ENCODE results near the gene DPM2. TPM values are rescaled to one million over a fixed set of nuclear protein-coding genes. Genes with fewer than 3 reads are reported as not detected.

DPM2 gene
- polyA plus RNA-seq, 2 of the 4 experiments (the other 2 are of a cell fraction) = 41.9 to 45.9 TPM

GRCh38 chr9:127886401-127886972 lies 51.2 kb downstream of the DPM2 start:
- no peak for TF ChIP-seq HDAC2 (IDR thresholded peaks at IDR 0.05)
- TF ChIP-seq, protein P1, sequence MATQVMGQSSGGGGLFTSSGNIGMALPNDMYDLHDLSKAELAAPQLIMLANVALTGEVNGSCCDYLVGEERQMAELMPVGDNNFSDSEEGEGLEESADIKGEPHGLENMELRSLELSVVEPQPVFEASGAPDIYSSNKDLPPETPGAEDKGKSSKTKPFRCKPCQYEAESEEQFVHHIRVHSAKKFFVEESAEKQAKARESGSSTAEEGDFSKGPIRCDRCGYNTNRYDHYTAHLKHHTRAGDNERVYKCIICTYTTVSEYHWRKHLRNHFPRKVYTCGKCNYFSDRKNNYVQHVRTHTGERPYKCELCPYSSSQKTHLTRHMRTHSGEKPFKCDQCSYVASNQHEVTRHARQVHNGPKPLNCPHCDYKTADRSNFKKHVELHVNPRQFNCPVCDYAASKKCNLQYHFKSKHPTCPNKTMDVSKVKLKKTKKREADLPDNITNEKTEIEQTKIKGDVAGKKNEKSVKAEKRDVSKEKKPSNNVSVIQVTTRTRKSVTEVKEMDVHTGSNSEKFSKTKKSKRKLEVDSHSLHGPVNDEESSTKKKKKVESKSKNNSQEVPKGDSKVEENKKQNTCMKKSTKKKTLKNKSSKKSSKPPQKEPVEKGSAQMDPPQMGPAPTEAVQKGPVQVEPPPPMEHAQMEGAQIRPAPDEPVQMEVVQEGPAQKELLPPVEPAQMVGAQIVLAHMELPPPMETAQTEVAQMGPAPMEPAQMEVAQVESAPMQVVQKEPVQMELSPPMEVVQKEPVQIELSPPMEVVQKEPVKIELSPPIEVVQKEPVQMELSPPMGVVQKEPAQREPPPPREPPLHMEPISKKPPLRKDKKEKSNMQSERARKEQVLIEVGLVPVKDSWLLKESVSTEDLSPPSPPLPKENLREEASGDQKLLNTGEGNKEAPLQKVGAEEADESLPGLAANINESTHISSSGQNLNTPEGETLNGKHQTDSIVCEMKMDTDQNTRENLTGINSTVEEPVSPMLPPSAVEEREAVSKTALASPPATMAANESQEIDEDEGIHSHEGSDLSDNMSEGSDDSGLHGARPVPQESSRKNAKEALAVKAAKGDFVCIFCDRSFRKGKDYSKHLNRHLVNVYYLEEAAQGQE (IDR thresholded peaks at IDR 0.05) = peak; percentile 26; the same call in 1 of the 2 replicates
- H3K9me3 ChIP-seq = no peaks in the 10 kb centered on the region
- ChIA-PET CTCF (interaction anchor here (0.9 to 6.5 kb wide), 6 partner anchors 17 to 246 kb away, joined by 3 to 50 read pairs (median 3); partner anchors contain the start of gene TOR2A), POLR2A (no interaction called here)
- DNase-seq (ENCODE audit: low read depth in 1 of 2, low spot score in 1 of 2) (peak in 1 of 2 experiments; percentile 69), ATAC-seq (peak in 1 of 2 experiments; percentile 67; a peak in 3 of 6 replicates), FAIRE-seq (no peak)
- no peak overlapping the region for H3K27ac ChIP-seq
- H3K4me1 ChIP-seq = peaks cover 5% of the 10 kb centered on the region; the same call in 1 of the 3 replicates
- no peak overlapping the region for H3K4me3 ChIP-seq
- H3K4me2 ChIP-seq = no peak overlapping the region
- 94% methylated on average over 17 of the region's 18 CpGs for WGBS (ENCODE audit: missing lambda C conversion rate)

DNA sequence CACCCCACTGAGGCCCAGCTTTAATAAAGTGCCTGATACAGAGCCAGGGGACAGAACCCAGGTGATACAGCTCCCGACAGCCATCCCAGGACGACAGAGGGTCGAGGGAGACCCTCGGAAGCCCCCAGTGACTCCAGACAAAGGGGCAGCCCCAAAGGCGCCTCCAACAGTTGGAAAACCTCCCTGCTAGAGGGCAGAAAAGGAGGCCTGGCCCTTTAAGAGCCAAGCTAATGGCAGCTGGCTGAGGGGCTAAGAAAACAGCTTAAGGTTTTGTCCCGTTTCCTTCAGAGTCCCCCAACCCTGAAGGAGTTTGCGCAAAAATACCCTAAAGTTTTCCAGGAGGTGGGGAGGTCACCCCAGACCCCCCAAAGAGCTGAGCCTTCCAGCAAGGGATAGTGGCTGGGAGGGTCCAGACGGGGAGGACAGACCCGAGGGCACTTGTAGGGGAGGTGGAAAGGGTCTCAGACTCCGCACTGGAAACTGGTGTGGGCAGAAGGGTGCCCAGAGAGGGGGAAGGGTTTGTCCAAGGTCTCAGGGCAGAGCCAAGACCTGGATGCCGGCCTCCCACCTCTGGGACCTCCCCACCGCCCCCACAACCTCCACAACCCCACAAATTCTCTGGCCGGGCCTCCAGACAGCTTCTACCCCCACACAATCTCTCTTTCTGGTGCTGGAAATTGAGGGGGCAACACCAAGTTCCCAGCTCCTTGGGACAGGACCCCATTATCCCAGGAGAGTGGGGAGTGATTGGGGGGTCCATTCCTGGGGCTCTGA lies 52.0 kb downstream of the DPM2 start:
- Histone ChIP-seq H3K9me3 (no peaks in the 10 kb centered on the region), H3K4me3 (no peak overlapping the region), H3K4me2 (no peak overlapping the region), H3K4me1 (peaks cover 5% of the 10 kb centered on the region; the same call in 1 of the 3 replicates), H3K27ac (no peak overlapping the region)
- ATAC-seq = peak in 1 of 2 experiments; percentile 10; a peak in 1 of 6 replicates
- CTCF ChIA-PET = interaction anchor here (1.1 to 6.5 kb wide), 5 partner anchors 12 to 151 kb away, joined by 3 to 50 read pairs (median 6); partner anchors contain the start of gene TOR2A
- WGBS (ENCODE audit: missing lambda C conversion rate) = 73% methylated on average over 13 of the region's 13 CpGs
- no peak for TF ChIP-seq RAD21 (conservative IDR thresholded peaks at IDR 0.05 in 1 of 2, IDR thresholded peaks at IDR 0.05 in 1 of 2)
- no peak for TF ChIP-seq HOXA7 (CRISPR knock-in tag; IDR thresholded peaks at IDR 0.05)
- TF ChIP-seq CEBPB (IDR thresholded peaks at IDR 0.05) = no peak
- TF ChIP-seq BCL3 (IDR thresholded peaks at IDR 0.05) = no peak
- no peak for TF ChIP-seq HOXB13 (CRISPR knock-in tag; IDR thresholded peaks at IDR 0.05; ENCODE audit: low read depth)
- no peak for TF ChIP-seq HES2 (IDR thresholded peaks at IDR 0.05)
- TF ChIP-seq EHMT2 (IDR thresholded peaks at IDR 0.05; ENCODE audit: low read depth) = no peak
- no peak for TF ChIP-seq FOSL2 (IDR thresholded peaks at IDR 0.05)
- TF ChIP-seq FOSL2 (CRISPR knock-in tag; IDR thresholded peaks at IDR 0.05) = no peak
- no peak for TF ChIP-seq MAFK (IDR thresholded peaks at IDR 0.05; ENCODE audit: partially characterized antibody)
- no peak for TF ChIP-seq CHD4 (IDR thresholded peaks at IDR 0.05; ENCODE audit: borderline replicate concordance)
- TF ChIP-seq ZNF302 (CRISPR knock-in tag; IDR thresholded peaks at IDR 0.05) = no peak
- TF ChIP-seq, protein P2, sequence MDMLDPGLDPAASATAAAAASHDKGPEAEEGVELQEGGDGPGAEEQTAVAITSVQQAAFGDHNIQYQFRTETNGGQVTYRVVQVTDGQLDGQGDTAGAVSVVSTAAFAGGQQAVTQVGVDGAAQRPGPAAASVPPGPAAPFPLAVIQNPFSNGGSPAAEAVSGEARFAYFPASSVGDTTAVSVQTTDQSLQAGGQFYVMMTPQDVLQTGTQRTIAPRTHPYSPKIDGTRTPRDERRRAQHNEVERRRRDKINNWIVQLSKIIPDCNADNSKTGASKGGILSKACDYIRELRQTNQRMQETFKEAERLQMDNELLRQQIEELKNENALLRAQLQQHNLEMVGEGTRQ (IDR thresholded peaks at IDR 0.05) = no peak
- TF ChIP-seq PBX3 (IDR thresholded peaks at IDR 0.05) = no peak
- no peak for TF ChIP-seq POLR2A (IDR thresholded peaks at IDR 0.05; ENCODE audit: low read length)
- TF ChIP-seq, protein P3, sequence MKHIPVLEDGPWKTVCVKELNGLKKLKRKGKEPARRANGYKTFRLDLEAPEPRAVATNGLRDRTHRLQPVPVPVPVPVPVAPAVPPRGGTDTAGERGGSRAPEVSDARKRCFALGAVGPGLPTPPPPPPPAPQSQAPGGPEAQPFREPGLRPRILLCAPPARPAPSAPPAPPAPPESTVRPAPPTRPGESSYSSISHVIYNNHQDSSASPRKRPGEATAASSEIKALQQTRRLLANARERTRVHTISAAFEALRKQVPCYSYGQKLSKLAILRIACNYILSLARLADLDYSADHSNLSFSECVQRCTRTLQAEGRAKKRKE (CRISPR knock-in tag; IDR thresholded peaks at IDR 0.05; ENCODE audit: low read depth) = no peak
- TF ChIP-seq ZC3H11A (IDR thresholded peaks at IDR 0.05) = no peak
- no peak for TF ChIP-seq KDM5A (IDR thresholded peaks at IDR 0.05)
- FAIRE-seq = no peak
- DNase-seq (ENCODE audit: low read depth in 1 of 2, low spot score in 1 of 2) = no peak
- POLR2A ChIA-PET = no interaction called here

All from A549 (cell line).